ENCODE data around the gene PDHB.

PDHB gene

DNA sequence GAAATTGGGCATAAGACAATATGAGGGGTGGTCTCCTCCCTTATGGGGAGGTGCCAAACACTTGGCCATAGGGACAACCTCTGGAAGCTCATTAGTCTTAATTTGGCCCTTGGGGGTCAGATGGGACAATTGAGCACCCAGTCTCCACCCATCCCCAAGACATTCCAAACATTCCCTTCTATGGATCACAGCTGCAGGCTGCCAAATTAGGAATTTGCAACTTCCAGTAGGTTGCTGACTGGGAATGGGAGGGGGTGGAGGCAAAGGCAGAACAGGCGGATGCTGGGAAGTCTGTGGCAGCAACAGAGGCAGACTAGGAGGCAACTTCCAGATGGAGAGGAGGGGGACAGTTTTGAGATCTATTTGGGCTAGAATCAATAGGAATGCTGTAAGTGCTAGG lies 1.4 kb upstream of the PDHB start:
- DNase-seq: no peak

GRCh38 chr3:58434511-58434910 lies 879 bp upstream of the PDHB start:
- no peak for DNase-seq

- DNase-seq: no peak
Measured at GRCh38 chr3:58434168-58434504, 504 bp upstream of the PDHB start.

DNA sequence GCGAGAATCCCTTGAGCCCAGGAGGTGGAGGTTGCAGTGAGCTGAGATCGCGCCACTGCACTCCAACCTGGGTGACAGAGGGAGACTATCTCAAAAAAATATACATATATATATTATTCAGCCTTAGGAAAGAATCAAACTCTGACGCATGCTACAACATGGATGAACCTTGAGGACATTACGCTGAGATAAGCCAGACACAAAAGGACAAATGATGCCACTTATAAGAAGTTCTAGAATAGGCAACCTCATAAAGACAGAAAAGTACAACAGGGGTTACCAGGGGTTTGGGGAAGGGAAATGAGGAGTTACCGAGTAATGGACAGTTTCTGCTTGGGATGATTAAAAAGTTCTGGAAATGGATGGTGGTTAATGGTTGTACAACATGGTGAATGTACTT lies 727 bp downstream of the PDHB start:
- no peak for DNase-seq

DNA sequence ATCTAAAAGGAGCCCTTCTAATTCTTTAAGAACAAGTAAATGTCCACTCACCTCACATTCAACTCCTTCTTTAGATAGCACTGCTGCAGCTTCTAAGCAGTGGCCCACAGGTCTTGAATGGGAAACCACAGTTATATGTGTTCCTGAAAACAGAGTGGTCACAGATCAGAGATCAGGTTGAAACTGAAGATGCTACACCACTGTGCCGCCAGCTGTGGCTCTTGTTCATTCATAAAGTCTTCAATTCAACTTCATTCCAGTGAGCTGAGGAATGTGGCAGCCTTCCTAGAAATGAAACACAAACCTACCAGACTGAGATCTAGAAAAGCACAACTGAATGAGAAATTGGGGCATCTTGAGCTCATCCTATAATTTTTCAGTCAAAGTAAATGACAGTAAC lies 4.0 kb downstream of the PDHB start:
- DNase-seq: no peak

DNA sequence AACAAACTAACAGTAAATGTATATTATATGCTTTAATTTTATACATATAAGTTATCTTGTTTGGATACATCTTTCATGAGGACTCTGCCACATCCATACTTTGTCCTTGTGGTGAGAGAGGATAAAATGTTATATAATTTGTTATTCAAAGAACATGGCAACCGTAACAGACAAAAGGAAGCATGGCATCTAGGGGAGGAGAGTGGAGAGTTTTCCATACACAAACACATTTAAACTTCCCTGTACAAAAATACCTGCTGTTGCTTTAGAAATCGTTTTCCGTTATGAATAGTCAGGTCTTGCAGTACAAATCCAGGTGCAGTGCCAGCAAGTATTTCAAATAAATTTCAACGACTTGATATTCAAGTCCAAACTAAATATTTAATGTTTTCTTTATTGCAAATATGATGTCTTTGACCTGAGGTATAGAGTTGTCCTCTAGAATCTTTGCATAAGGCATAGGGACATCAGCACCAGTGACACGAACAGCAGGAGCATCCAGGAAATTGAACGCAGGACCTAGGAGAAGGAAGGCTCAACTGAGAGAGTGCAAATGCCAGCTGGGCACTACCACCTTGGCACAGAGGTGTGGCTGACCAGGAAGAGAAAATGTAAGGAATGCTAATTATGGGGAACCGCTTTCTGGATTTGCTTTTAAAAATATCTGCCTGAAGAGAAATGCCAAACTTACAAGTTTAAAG lies 5.8 kb downstream of the PDHB start:
- no peak for DNase-seq

GRCh38 chr3:58425782-58426181 lies 7.8 kb downstream of the PDHB start:
- no peak for DNase-seq

- no peak for DNase-seq
Measured at GRCh38 chr3:58424613-58425012, 9.0 kb downstream of the PDHB start.

- no peak for DNase-seq
Measured at GRCh38 chr3:58422756-58423325, 10.8 kb downstream of the PDHB start.

DNA sequence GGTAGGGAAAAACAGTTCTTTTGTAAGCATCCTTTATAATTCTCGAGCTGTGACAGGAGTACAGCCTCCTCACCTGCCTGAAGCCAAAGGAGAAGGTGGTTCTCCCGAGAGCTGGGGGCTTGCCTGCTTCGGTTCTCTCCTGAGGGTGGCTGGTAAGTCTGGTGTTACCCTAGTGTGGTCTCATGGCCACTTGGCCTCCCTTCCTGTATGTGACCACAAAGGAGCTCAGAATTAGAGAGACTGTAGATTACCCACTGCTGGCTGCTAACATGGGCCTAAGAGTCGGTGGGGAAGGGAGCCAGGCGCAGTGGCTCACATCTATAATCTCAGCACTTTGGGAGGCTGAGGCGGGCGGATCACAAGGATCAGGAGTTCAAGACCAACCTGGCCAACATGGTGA lies 12.6 kb downstream of the PDHB start:
- no peak for DNase-seq

DNA sequence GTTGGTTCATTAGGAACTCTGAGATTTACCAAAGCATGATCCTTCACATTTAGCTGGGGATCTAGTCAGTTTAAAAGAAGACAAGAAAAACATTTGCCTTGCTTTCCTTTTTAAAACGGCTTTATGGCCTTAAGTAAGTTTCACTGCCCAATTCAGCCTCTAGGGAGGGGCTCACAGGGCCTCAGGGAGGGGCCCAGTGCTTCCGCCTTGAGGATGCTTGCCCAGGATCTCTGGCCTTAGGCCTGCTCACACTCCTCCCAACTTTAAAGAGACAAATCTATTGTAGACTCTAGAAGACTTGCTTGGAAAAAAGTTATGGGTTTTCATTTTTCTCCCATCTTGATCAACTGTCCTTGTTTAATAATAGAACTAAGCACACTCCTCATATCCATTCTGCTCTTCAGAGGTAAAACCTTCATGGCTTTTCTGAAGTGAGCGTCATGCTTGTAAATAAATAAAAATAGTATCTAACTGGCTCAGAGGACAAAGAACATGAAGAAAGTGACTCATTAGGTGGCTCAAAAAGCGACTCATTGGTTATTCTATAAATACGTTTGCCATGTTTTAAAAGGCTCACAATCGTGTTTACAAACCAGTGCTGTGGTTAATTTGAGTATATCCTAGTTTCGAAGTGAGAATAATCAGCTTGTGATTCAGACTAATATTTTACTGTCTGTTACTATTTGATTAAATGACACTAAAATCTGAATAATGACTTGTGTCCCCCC lies 13.7 kb downstream of the PDHB start:
- no peak for DNase-seq

DNA sequence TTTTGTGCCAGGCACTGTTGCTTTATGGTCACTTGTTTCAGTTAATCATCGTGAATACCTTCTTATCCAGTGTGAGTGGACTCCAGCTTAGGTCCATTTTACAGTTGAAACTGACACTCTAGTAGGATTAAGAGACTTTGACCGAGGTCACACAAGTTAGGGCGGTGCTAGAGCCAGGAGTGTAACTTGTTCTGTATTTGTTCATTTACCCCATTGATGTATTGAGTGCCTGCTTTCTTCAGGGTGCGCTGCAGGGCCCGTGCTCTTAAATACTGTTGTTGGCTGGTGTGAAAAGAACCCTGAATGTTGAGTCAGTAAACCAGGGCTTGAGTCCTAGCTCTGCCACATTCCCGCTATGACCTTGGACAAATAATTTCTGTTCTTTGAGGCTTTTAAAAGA lies 15.4 kb downstream of the PDHB start:
- DNase-seq: no peak

- no peak for DNase-seq
Measured at GRCh38 chr3:58417075-58417474, 16.6 kb downstream of the PDHB start.

- no peak for DNase-seq
Measured at GRCh38 chr3:58416191-58416590, 17.4 kb downstream of the PDHB start.

- DNase-seq: peak; percentile 30
Measured at GRCh38 chr3:58414538-58415197, 19.0 kb downstream of the PDHB start.

GRCh38 chr3:58411851-58412830 lies 21.5 kb downstream of the PDHB start:
- DNase-seq: no peak

DNA sequence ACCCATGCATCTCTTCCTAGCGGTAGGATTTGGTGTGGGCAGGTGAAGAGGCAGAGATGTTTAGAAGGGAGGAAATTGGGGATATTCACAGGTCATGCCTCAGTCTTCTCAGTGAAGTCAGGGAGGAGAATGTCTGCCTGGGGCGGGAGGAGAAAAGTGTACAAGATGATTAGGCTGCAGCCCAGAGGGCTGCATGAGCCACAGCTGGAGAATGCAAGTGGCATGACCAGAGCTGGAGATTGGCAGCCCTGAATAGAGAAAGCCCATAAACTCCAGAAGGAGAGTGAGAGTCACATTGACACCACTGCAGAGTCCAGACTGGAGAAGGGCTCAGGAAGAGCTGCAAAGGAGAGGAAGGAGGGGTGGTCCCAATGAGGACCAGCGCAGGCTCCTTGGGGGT lies 22.6 kb downstream of the PDHB start:
- no peak for DNase-seq

- no peak for DNase-seq
Measured at GRCh38 chr3:58409663-58410062, 24.0 kb downstream of the PDHB start.

DNA sequence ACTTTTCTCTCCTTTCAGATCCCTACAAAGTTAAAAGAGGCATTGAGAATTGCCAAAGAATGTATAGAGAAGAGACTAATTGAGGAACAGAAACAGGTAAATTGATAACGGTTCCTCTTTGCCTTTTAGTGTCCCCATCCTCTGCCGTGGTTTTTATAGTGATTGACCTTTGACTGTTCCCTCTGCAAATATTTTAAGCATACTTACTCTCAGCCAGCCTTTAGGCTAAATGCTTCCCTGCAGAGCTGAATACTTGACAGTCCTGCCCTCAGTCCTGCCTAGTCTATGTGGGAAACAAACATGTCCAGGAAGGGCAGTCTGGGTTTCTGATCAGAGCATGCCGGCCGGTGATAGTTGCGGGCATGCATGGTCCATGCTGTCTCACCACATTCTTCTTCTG lies 24.7 kb downstream of the PDHB start:
- no peak for DNase-seq

DNA sequence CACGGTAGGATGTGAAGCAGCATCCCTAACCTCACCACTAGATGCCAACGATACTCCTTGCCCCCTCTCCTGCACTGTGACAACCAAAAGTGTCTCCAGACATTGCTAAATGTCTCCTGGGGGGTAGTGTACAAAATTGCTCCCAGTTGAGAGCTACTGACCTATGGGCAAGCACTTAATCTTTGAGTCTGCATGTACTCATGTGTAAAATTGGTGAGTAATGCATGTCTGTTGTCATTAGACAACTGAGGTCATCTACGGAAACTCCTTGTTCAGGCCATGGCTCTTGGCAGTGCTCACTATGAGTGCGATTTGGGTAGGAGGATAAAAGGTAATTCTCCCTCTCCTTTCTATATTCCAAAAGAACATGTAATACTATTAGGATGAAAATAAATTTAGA lies 29.2 kb downstream of the PDHB start:
- DNase-seq: no peak

DNA sequence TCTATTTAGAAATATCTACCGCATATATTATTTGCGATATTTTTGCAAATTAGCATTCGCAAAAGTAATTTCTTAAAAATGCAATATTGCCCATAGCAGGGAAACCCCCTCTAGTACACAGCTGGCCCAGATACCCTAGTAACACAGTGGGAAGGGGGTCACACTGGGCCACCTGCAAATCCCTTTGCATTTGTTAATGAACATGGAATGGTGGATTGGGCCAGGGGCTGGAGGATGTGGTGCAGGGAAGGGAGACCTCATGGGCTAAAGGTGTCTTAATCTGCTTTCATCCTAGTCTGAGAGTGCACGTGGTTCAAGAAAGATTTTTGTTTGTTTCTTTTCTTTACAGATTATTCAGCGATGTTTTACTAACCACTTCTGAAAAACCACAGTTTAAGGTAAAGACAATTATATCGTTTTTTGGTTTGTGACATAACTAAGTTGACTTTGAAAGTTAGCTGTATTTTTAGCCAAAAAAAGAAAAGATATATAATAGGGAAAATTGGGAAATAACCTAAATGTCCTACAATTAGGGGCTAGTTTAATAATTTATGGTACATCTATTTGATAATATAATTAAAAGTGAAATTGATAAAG lies 30.0 kb downstream of the PDHB start:
- DNase-seq: no peak

DNA sequence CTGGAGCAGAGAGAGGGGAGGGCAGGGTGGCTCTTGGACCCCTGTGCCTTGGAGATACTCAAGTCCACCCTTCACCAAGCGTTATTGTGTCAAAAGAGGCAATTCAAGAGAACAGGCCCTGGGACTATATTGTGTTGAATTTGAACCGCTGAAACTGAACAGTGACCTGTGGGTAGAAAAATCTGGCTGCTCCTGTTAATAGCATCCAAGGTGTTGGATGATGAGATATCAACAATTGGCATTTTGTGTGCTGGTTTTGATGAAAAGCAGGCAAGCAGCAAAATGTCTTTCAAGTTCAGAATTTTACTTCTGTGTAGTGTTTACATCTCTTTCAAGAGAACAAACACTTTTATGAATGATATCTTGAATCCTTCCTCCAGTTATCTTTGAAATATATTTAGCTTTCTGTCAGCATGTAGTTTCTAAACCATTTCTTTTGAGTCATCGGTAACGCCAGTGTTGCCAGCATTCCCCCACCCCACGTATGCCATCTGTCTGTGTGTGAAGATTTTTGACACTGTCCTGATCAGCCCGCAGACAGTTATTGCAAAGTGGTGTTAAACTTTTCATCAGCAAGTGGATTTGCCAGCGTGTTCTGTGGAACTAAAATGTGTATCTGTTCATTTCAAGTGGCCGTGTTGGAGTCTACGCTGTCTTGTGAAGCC lies 34.8 kb downstream of the PDHB start:
- no peak for DNase-seq
